Aorta (tissue), 5 donors: ENCODE results near the gene C3orf70. TPM values are rescaled to one million over a fixed set of nuclear protein-coding genes. Genes with fewer than 3 reads are reported as not detected.

Experiments
- ATAC-seq: fragments of 200-7000 bp; cut with Tn5 transposase; one replicate; pipeline ENCODE4 v1.9.1; 2022; ENCODE audit warnings: moderate library complexity; ENCODE audit not compliant: low FRiP score
- DNase-seq, 2 donors: peaks; one replicate each; pipeline ENCODE4 v3.0.0-alpha.2; 2020
- H3K27ac ChIP-seq, 2 donors: one replicate each; pipeline ENCODE4 v1.5.1; 2013; ENCODE audit warnings: low read length in 2 of 2, mild to moderate bottlenecking in 2 of 2, moderate library complexity in 2 of 2, control low read depth in 1 of 2, inconsistent platforms in 1 of 2, low read depth in 1 of 2
- H3K27me3 ChIP-seq, 2 donors: one replicate each; pipeline ENCODE4 v1.6.1; 2013; ENCODE audit warnings: control low read depth in 1 of 2, low read length in 1 of 2, mild to moderate bottlenecking in 1 of 2, moderate library complexity in 1 of 2; ENCODE audit not compliant: insufficient read depth in 2 of 2, control insufficient read depth in 1 of 2
- H3K36me3 ChIP-seq, 2 donors: one replicate each; pipeline ENCODE4 v1.6.1; 2013; ENCODE audit warnings: control low read depth in 1 of 2, low read length in 1 of 2, mild to moderate bottlenecking in 1 of 2; ENCODE audit not compliant: insufficient read depth in 2 of 2, control insufficient read depth in 1 of 2
- H3K4me1 ChIP-seq, 2 donors: one replicate each; pipeline ENCODE4 v1.6.1; 2013; ENCODE audit warnings: low read length in 2 of 2, control low read depth in 1 of 2, mild to moderate bottlenecking in 1 of 2, moderate library complexity in 1 of 2; ENCODE audit not compliant: insufficient read depth in 2 of 2, control insufficient read depth in 1 of 2
- H3K4me3 ChIP-seq, 2 donors: one replicate each; pipeline ENCODE4 v1.5.1; 2013; ENCODE audit warnings: low read length in 2 of 2, control low read depth in 1 of 2, mild to moderate bottlenecking in 1 of 2
- H3K9me3 ChIP-seq: one replicate; pipeline ENCODE4 v1.6.1; 2013; ENCODE audit warnings: mild to moderate bottlenecking, low read length; ENCODE audit not compliant: control insufficient read depth
- WGBS, 2 donors: extraction: QIAGEN DNeasy Blood & Tissue Kit; methylation state at CpG; one replicate each; pipeline ENCODE4 v1.1.7; 2013; 5-methylcytosine and 5-hydroxymethylcytosine counted together
- intact Hi-C, 2 donors: fragments of 100-400 bp; cut with DNase I; formaldehyde crosslinking; loops; one replicate each; pipeline versions ENCODE4 v1.14.2 to v1.15.0; 2022
- polyA plus RNA-seq, 2 donors: library from polyadenylated mRNA; stranded (reverse); fragments of 200-250 nt; gene quantifications; one replicate each; pipeline ENCODE4 v1.2.3, GENCODE V29; 2013
- total RNA-seq, 2 donors: library from RNA; stranded (reverse); fragmentation: NEBNext Ultra II Directional; extraction: Animal tissue kit (Norgen Biotek cat#: 25700); gene quantifications; one replicate each; pipeline ENCODE4 v1.2.1, GENCODE V29; 2021
- donor health status: healthy with polysubstance abuse.
- donor health status: Bipolar disorder and iron deficiency.
- donor health status: DM: no; HTN: no; CAD: no.
- donor health status: DM: no; HTN: no; CAD: no.
- donor health status: DM: yes; HTN: yes; CAD: no.

The C3orf70 gene
- total and polyA plus RNA-seq, 4 donors = 4.5 to 20.4 (median 11.9) TPM

GRCh38 chr3:185176750-185177359 lies 24.0 kb upstream of the C3orf70 start:
- Histone ChIP-seq H3K27ac (no peak overlapping the region), H3K36me3 (no peaks in the 10 kb centered on the region), H3K27me3 (no peaks in the 10 kb centered on the region), H3K4me3 (no peak overlapping the region), H3K9me3 (no peaks in the 10 kb centered on the region), H3K4me1 (no peaks in the 10 kb centered on the region)
- DNase-seq (no peak), ATAC-seq (no peak)
- intact Hi-C loops = loop anchor here (5.0 to 10.0 kb wide), 3 partner anchors 102 to 300 kb away; no protein-coding TSS in a partner anchor
- 16 to 18% methylated on average over 10 of the region's 10 CpGs for WGBS, 2 donors

GRCh38 chr3:185175370-185175987 lies 22.6 kb upstream of the C3orf70 start:
- intact Hi-C loops = loop anchor here (5.0 to 10.0 kb wide), 3 partner anchors 101 to 298 kb away; no protein-coding TSS in a partner anchor
- Histone ChIP-seq H3K27me3 (no peaks in the 10 kb centered on the region), H3K4me1 (no peaks in the 10 kb centered on the region), H3K9me3 (no peaks in the 10 kb centered on the region), H3K36me3 (no peaks in the 10 kb centered on the region), H3K4me3 (no peak overlapping the region), H3K27ac (no peak overlapping the region)
- DNase-seq = peak; percentile 53 to 71
- no peak for ATAC-seq
- WGBS, 2 donors = 78 to 83% methylated on average over 15 of the region's 15 CpGs

- ATAC-seq (no peak), DNase-seq (no peak)
- no peaks in the 10 kb centered on the region for H3K27me3 ChIP-seq
- WGBS, 2 donors = 77 to 80% methylated on average over 11 of the region's 11 CpGs
- no peak overlapping the region for H3K27ac ChIP-seq
- no peaks in the 10 kb centered on the region for H3K9me3 ChIP-seq
- H3K4me3 ChIP-seq = no peak overlapping the region
- H3K36me3 ChIP-seq = no peaks in the 10 kb centered on the region
- intact Hi-C loops = loop anchor here in 1 of 2 donors (10.0 kb wide), 1 partner anchor 98 kb away; no protein-coding TSS in a partner anchor
- H3K4me1 ChIP-seq = no peaks in the 10 kb centered on the region
Measured at GRCh38 chr3:185172086-185173049, 19.5 kb upstream of the C3orf70 start.

- no peak for DNase-seq
- intact Hi-C loops = no loop called here
- no peak for ATAC-seq
Measured at GRCh38 chr3:185164428-185165217, 11.8 kb upstream of the C3orf70 start.

GRCh38 chr3:185162634-185163033 lies 9.8 kb upstream of the C3orf70 start:
- Histone ChIP-seq H3K27me3 (no peaks in the 10 kb centered on the region), H3K36me3 (no peaks in the 10 kb centered on the region), H3K4me1 (no peaks in the 10 kb centered on the region), H3K9me3 (no peaks in the 10 kb centered on the region), H3K27ac (no peak overlapping the region), H3K4me3 (no peak overlapping the region)
- DNase-seq (no peak), ATAC-seq (no peak)
- intact Hi-C loops = no loop called here
- WGBS, 2 donors = 75 to 77% methylated on average over 8 of the region's 8 CpGs

More at GRCh38 chr3:185164428-185165217, 11.8 kb upstream of the C3orf70 start:
- 82 to 88% methylated on average over 6 of the region's 6 CpGs for WGBS, 2 donors
- Histone ChIP-seq H3K4me3 (no peak overlapping the region), H3K36me3 (no peaks in the 10 kb centered on the region), H3K4me1 (no peaks in the 10 kb centered on the region), H3K9me3 (no peaks in the 10 kb centered on the region), H3K27ac (no peak overlapping the region), H3K27me3 (no peaks in the 10 kb centered on the region)

GRCh38 chr3:185161761-185162160 lies 8.9 kb upstream of the C3orf70 start:
- 69 to 74% methylated on average over 5 of the region's 5 CpGs for WGBS, 2 donors
- DNase-seq (no peak), ATAC-seq (no peak)
- Histone ChIP-seq H3K9me3 (no peaks in the 10 kb centered on the region), H3K27ac (no peak overlapping the region), H3K27me3 (no peaks in the 10 kb centered on the region), H3K4me3 (no peak overlapping the region), H3K4me1 (no peaks in the 10 kb centered on the region), H3K36me3 (no peaks in the 10 kb centered on the region)
- intact Hi-C loops = no loop called here

GRCh38 chr3:185157347-185157746 lies 4.5 kb upstream of the C3orf70 start:
- DNase-seq (no peak), ATAC-seq (no peak)
- Histone ChIP-seq H3K9me3 (no peaks in the 10 kb centered on the region), H3K4me3 (no peak overlapping the region), H3K27me3 (no peaks in the 10 kb centered on the region), H3K27ac (no peak overlapping the region), H3K4me1 (no peaks in the 10 kb centered on the region), H3K36me3 (no peaks in the 10 kb centered on the region)
- intact Hi-C loops = no loop called here
- 92 to 93% methylated on average over 3 of the region's 3 CpGs for WGBS, 2 donors

GRCh38 chr3:185155678-185156077 lies 2.8 kb upstream of the C3orf70 start:
- 94 to 96% methylated on average over 5 of the region's 5 CpGs for WGBS, 2 donors
- no peak for ATAC-seq
- Histone ChIP-seq H3K36me3 (no peaks in the 10 kb centered on the region), H3K27me3 (no peaks in the 10 kb centered on the region), H3K9me3 (no peaks in the 10 kb centered on the region), H3K4me1 (no peaks in the 10 kb centered on the region), H3K27ac (no peak overlapping the region), H3K4me3 (no peak overlapping the region)
- intact Hi-C loops = no loop called here
- no peak for DNase-seq
